Kidney (tissue), 14 donors: ENCODE results near the gene GPS2. TPM values are rescaled to one million over a fixed set of nuclear protein-coding genes. Genes with fewer than 3 reads are reported as not detected.

Experiments used
- DNase-seq, 5 donors: peaks; one replicate each; pipeline ENCODE4 v3.0.0-alpha.2; 2013 to 2020
- FAIRE-seq: peaks from 2 replicates; lab custom pipeline; 2012; peaks lifted over from hg19 to GRCh38; lab: Jason Lieb, UNC
- H3K27ac ChIP-seq, 2 donors: one replicate each; pipeline ENCODE4 v1.7.0; 2013; ENCODE audit warnings: low read depth in 2 of 2, low read length in 2 of 2, inconsistent platforms in 1 of 2
- H3K27me3 ChIP-seq: one replicate; pipeline ENCODE4 v1.7.1; 2013; ENCODE audit warnings: low read length, inconsistent platforms; ENCODE audit not compliant: control insufficient read depth, insufficient read depth
- H3K36me3 ChIP-seq, 3 donors: one replicate each; pipeline versions ENCODE4 v1.7.0 to v1.7.1; 2013; ENCODE audit warnings: low read length in 3 of 3, control low read depth in 1 of 3, inconsistent platforms in 1 of 3; ENCODE audit not compliant: insufficient read depth in 3 of 3, control insufficient read depth in 2 of 3
- H3K4me1 ChIP-seq, 3 donors: one replicate each; pipeline versions ENCODE4 v1.7.0 to v1.7.1; 2013; ENCODE audit warnings: low read length in 3 of 3, inconsistent platforms in 1 of 3, low read depth in 1 of 3; ENCODE audit not compliant: control insufficient read depth in 2 of 3, insufficient read depth in 2 of 3
- H3K4me3 ChIP-seq, 3 donors: one replicate each; pipeline versions ENCODE4 v1.7.0 to v1.8.1; 2013; ENCODE audit warnings: low read length in 3 of 3, control low read depth in 1 of 3, inconsistent platforms in 1 of 3
- H3K9ac ChIP-seq, 3 donors: one replicate each; pipeline versions ENCODE4 v1.7.0 to v1.7.1; 2013; ENCODE audit warnings: low read length in 3 of 3, control low read depth in 1 of 3, inconsistent platforms in 1 of 3
- H3K9me3 ChIP-seq, 3 donors: one replicate each; pipeline versions ENCODE4 v1.7.0 to v1.7.1; 2013; ENCODE audit warnings: low read length in 3 of 3, control low read depth in 1 of 3, inconsistent platforms in 1 of 3; ENCODE audit not compliant: control insufficient read depth in 2 of 3, insufficient read depth in 1 of 3
- CTCF ChIP-seq: IDR thresholded peaks from 3 replicates; pipeline ENCODE4 v1.5.1; 2012; ENCODE audit warnings: mild to moderate bottlenecking, moderate library complexity, borderline replicate concordance; ENCODE audit not compliant: insufficient read depth; ENCODE audit errors: extremely low read depth
- intact Hi-C: fragments of 100-400 bp; cut with DNase I; formaldehyde crosslinking; loops from one replicate; pipeline ENCODE4 v1.11.1; 2022
- polyA plus RNA-seq: library from polyadenylated mRNA; stranded (reverse); fragments of 350-450 nt; fragmentation: Illumina TruSeq; extraction: RNeasy Lipid Tissue Mini Kit (QIAGEN cat#74804); gene quantifications from one replicate; pipeline ENCODE4 v1.2.3, GENCODE V29; 2014; ENCODE audit warnings: low read depth, low replicate concordance; ENCODE audit not compliant: insufficient read depth
- total RNA-seq: library from RNA; stranded (reverse); fragmentation: NEBNext Ultra II Directional; extraction: Animal tissue kit (Norgen Biotek cat#: 25700); gene quantifications from one replicate; pipeline ENCODE4 v1.2.1, GENCODE V29; 2021
- donor health status: control.
- donor health status: control.
- donor health status: control.
- donor health status: control.
- donor health status: control.
- donor health status: DM: yes; HTN: yes; CAD: no.
- donor health status: Normal renal cell carcinoma (clear cell type).

Gene GPS2
- total and polyA plus RNA-seq, 2 donors from 2014 or later, result 67.0 to 101 TPM

- Histone ChIP-seq H3K27ac (peak overlapping the region; percentile 90 to 92), H3K27me3 (no peaks in the 10 kb centered on the region), H3K9me3 (no peaks in the 10 kb centered on the region), H3K9ac (peak overlapping the region; percentile 39 to 95 (median 55)), H3K4me1 (peaks cover 0 to 34% (median 15%) of the 10 kb centered on the region in 3 donors), H3K4me3 (peak overlapping the region; percentile 50 to 93 (median 61)), H3K36me3 (peaks cover 14 to 47% (median 41%) of the 10 kb centered on the region in 3 donors)
- TF ChIP-seq CTCF, result no peak
- DNase-seq (peak in 1 of 5 donors; percentile 65), FAIRE-seq (no peak)
- intact Hi-C loops, result no loop called here
These were observed 543 bp upstream of the GPS2 start for GRCh38 chr17:7315570-7316235.

- H3K9me3 ChIP-seq, result no peaks in the 10 kb centered on the region
- H3K36me3 ChIP-seq, result peaks cover 14 to 56% (median 50%) of the 10 kb centered on the region in 3 donors
- H3K4me3 ChIP-seq, result peak overlapping the region; percentile 59 to 93 (median 79)
- FAIRE-seq, result no peak
- no peak for DNase-seq
- no peak for TF ChIP-seq CTCF
- peaks cover 0 to 40% (median 14%) of the 10 kb centered on the region in 3 donors for H3K4me1 ChIP-seq
- peak overlapping the region; percentile 90 to 92 for H3K27ac ChIP-seq
- peak overlapping the region; percentile 9 to 91 (median 85) for H3K9ac ChIP-seq
- intact Hi-C loops, result no loop called here
- H3K27me3 ChIP-seq, result no peaks in the 10 kb centered on the region
These were observed 1.1 kb downstream of the GPS2 start for GRCh38 chr17:7313890-7314718.

- Histone ChIP-seq H3K4me3 (peak overlapping the region in 1 of 3 donors; percentile 93), H3K4me1 (peaks cover 0 to 41% (median 12%) of the 10 kb centered on the region in 3 donors), H3K27me3 (no peaks in the 10 kb centered on the region), H3K27ac (no peak overlapping the region), H3K9me3 (no peaks in the 10 kb centered on the region), H3K36me3 (peaks cover 14 to 51% (median 47%) of the 10 kb centered on the region in 3 donors), H3K9ac (no peak overlapping the region)
- FAIRE-seq (no peak), DNase-seq (no peak)
- intact Hi-C loops, result no loop called here
- TF ChIP-seq CTCF, result no peak
These were observed 1.9 kb downstream of the GPS2 start for GRCh38 chr17:7313088-7313889.
